Measurements from ENCODE around the gene IGFL4.

DNA sequence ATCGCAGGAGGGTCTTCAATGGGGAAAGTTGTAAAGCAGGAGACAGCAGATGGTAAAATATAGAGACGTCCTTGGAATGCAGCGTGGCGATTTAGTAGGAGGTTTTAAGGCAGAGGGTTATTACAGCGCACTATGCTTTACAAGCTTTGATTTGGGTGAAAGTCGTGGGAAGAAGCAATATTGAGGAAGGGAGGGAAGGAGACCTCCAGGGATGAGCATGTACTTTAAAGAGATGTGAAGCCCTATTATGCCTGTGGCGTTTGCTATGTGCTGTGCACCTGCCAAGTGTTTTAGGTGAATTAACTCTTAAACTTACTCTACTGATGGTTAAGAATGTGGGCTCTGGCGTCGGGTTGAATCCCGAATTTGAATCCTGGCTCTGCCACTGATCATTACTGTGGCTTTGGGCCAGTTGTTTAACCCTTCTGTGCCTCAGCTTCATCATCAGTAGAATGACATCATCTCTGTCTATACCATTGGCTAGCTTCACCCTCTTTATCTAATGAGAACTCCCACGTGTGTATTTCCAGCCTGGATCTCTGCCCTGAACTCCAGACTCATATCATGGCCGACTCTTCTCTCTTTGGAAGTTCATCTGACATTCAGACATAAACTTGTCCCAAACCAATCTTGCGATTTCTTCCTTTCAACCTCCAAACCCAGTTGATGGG, 45.0 kb downstream of the IGFL4 start:
- no peak for TF ChIP-seq EZH2 (IDR thresholded peaks at IDR 0.05; ENCODE audit: low read length, unreplicated experiment)
- TF ChIP-seq CTCF (conservative IDR thresholded peaks at IDR 0.05; ENCODE audit: low read depth, low read length) = no peak
- TF ChIP-seq EZH2phosphoT487 (IDR thresholded peaks at IDR 0.05; ENCODE audit: borderline replicate concordance, low read length) = no peak
